ENCODE results near the gene MEGF8.

Gene MEGF8

GRCh38 chr19:42362342-42362741, 36.9 kb downstream of the MEGF8 start:
- no peak for DNase-seq

DNA sequence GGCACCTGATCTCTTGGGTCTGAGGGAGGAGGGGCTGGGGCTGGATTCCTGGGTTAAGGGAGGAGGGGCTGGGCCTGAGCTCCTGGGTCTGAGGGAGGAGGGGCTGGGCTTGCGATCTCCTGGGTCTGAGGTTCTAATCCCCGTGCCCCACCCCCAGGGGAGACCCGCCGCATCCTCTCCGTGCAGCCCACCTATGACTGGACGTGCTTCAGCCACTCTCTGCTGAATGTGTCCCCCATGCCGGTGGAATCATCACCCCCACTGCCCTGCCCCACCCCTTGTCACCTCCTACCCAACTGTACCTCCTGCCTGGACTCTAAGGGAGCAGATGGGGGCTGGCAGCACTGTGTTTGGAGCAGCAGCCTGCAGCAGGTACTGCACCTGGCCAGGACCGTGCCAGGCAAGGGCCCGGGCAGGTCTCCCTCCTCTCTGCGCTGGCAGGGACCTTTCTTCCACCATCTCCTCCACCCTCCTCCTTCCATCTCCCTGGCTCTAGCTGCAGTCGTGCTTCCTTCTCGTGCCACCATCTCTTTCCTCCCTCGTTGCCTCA, 37.5 kb downstream of the MEGF8 start:
- DNase-seq = no peak

DNA sequence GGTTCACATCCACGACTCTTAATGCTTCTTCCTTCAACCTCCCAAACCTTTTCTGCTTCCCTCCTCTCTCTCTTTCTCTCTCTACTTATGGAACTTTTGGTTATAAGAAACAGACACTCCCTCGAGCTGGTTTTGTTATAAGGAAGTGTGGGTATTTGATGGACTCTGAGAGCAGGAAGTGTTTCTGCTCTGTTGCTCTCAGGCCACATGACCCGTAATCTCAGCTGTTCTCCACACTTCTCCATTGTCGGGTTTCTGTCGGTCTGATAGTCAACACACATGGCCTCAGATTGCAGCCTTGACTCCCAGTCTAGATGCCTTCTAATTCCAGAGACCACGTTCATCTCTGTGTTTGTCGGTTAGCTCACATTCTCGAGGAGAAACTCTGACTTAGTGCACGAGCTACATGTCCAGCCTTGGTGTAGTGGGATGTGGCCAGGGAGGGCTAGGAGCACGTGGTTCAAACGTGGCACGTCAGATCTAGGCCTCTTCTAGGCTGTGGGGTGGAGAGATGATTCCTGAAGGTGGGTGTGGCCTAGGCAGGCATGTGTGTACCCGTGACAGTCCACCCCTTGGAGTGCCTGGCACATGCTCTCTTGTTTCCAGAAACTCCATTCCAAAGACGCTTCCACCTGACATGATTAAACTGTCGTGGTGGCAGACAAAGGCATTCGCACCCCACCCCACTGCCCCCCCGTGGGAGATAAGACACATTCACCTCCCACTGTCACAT, 38.3 kb downstream of the MEGF8 start:
- DNase-seq = no peak

GRCh38 chr19:42366673-42367072, 41.2 kb downstream of the MEGF8 start:
- DNase-seq = no peak

- DNase-seq = no peak
These were observed 42.5 kb downstream of the MEGF8 start for GRCh38 chr19:42367929-42368328.

DNA sequence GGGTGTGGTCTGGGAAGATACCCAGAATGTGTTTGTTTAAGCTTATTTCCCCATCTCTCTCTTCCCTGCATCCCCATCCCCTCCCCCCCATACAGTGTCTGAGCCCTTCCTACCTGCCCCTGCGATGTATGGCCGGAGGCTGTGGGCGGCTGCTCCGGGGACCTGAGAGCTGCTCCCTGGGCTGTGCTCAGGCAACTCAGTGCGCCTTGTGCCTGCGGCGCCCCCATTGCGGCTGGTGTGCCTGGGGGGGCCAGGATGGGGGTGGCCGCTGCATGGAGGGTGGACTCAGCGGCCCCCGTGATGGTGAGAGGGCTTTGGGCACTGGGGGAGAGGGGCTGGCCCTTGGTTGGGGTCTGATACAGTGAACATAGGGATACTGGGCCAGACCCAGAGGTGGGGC, 42.9 kb downstream of the MEGF8 start:
- no peak for DNase-seq

DNA sequence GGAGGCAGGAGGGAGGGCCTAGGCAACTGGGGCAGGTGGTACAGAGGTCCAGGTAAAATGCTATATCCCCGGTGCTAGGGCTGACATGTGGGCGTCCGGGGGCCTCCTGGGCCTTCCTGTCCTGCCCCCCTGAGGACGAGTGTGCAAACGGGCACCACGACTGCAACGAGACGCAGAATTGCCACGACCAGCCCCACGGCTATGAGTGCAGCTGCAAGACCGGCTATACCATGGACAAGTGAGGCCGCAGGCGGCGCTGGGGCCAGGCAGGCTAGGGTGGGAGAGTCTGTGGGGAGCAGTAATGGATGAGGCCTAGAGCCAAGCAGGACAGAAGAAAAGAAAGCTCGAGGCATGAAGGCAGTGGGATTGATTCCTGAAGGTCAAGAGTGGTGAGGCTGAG, 43.3 kb downstream of the MEGF8 start:
- DNase-seq = no peak

DNA sequence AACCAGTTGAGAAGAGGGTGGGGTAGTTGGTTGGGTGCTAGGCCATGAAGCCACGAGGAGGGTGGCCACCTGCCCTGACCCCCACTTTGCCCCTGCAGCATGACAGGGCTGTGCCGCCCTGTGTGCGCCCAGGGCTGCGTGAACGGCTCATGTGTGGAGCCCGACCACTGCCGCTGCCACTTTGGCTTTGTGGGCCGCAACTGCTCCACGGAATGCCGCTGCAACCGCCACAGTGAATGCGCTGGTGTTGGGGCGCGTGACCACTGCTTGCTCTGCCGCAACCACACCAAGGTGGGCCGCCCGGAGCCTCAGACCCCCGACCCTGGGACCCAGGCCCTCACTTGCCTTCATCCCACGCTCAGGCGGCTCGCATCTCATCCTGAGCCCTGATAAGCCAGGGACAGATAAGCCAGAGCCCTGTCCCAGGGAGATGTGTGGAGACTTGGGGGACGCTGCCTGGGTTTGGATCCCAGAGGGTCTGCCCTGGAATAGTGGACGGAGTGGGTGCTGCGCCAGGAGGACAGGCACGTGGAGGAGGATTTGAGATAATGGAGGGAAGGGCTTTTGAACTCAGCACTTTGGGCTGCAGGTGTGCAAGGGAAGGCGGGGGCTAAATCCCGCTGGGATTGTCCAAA, 44.1 kb downstream of the MEGF8 start:
- no peak for DNase-seq

GRCh38 chr19:42370068-42370520, 44.7 kb downstream of the MEGF8 start:
- no peak for DNase-seq

DNA sequence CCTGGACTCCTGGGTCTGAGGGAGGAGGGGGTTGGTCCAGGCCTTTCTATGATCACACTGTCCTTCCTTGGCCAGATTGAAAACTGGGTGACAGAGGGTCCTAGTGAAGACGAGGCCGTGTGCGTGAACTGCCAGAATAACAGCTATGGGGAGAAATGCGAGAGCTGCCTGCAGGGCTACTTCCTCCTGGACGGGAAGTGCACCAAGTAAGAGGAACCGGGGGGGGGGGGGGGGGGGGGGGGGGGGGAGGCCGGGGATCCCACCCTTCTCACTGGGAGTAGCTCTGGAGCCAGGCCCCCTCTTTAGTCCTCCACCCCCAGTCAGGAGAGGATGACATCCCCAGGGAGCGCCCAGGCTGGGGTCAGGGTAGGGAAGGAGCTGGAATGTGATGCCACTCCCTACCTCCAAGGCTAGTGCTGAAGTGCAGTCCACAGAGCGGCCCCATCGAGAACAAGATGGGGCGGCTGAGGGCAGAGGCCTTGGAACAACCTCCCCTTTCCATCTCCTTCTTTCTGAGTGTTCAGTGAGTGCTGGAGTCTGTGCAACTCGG, 45.3 kb downstream of the MEGF8 start:
- no peak for DNase-seq

DNA sequence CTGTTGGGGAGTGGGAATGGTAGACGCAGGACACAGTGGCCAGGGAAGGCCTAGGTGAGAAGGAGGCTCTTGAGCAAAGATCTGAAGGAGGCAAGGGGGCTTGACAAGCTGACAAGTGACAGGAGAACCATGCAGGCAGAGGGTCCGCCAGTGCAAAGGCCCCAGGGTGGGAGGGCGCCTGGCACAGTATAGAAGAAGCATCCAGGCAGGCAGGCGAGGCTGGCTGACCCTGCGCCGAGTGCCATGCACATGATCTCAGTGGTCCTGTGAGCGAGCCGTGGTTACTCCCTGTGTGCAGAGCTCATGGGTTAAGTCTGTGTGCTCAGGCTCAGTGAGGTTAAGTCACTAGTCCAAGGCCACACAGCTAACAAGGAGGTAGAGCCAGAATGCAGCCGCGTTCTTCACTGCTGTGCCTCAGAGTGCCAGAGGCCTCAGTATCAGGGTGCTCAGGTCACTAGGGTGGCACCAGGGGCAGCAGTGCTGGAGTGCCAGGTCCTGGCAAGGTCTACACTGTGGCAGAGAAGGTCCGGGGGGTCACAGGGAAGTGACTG, 49.5 kb downstream of the MEGF8 start:
- DNase-seq = no peak

- DNase-seq = no peak
These were observed 50.2 kb downstream of the MEGF8 start for GRCh38 chr19:42375415-42376176.

DNA sequence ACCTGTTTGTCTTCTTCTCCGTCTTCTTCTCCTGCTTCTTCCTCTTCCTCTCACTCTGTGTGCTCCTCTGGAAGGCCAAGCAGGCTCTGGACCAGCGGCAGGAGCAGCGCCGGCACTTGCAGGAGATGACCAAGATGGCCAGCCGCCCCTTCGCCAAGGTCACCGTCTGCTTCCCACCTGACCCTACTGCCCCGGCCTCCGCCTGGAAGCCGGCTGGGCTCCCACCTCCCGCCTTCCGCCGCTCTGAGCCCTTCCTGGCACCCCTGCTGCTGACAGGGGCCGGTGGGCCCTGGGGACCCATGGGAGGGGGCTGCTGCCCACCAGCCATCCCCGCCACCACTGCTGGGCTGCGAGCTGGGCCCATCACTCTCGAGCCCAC, 50.7 kb downstream of the MEGF8 start:
- DNase-seq = no peak

- no peak for DNase-seq
These were observed 53.1 kb downstream of the MEGF8 start for GRCh38 chr19:42378225-42379215.

DNA sequence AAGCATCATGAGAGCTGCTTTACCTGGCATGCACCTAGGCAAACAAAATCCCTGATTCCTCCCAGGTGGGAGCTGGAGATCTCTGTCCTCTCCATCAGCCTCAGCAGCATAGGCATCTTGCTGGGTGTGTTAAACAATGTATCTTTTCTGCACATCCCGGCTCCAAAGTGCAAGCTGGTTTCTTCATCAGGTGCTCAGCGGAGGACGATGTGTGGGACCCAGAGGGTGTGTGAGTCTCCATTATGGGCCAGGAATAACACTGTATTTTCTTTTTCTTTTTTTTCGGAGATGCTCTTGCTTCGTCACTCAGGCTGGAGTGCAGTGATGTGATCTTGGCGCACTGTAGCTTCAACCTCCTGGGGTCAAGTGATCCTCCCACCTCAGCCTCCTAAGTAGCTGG, 54.7 kb downstream of the MEGF8 start:
- no peak for DNase-seq

DNA sequence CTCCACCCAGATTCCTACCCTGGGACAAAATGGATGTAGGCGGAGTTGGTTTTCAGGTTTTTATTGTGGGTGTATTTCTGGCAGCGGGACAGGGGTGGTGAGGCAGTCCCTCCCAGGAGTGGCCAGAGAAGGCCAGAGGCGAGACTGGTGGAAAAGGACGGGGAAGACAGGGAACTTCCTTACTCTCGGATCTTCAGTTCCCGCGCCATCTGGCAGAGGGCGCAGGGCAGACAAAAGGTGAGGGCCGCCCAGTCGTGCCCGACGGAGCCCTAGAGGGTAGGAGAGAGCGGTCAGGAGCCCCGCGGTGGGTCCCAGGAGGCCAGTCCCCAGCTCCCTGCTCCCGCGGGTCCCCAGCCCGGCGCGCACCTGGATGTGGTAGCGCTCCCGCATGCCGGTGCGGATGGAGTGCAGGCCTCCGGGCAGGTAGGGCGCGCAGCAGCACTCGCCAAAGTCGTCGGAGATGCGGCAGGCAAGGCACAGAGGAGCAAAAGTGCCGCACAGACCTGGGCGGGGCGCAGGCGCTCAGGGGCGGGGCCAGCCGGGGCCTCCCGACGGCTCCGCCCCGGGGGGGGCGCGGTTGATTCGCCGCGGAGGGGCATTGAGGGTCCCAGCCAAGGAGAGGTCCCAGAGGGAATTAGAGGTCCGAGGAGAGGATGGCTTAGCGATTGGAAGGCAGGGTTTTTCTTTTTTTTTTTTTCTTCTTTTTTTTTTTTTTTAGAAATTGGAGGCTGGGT, 61.7 kb downstream of the MEGF8 start:
- peak; percentile 48 for DNase-seq

DNA sequence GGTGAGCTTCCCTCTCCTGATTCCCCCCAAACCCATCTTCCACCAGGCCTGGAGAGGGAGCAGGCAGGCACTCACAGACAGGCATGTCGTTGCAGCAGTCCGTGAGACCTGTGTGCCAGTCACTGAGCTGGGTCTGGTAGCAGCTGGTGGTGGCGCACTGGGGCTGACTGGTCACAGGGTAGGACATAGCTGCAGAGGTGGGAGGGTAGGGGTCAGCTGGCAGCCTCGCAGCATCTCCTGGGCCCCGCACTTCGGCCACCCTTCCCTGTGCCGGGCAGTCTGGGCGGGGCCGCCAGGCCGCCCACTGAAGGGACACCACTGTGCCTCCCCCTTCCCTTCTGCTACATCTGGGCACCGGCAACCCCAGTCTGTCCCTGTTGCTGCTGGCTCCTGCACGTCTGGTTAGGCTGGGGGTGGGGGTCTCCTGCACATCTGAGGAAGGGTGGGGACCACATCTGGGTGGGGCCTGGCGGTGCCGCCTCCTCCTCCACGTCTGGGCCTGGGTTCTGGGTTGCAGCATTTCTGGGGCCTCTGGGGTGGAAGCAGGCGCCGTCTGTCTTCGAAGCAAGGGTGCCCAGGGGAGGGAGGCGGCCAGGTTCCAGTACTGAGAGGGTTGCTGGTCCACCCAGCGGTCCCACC, 63.5 kb downstream of the MEGF8 start:
- DNase-seq = no peak

DNA sequence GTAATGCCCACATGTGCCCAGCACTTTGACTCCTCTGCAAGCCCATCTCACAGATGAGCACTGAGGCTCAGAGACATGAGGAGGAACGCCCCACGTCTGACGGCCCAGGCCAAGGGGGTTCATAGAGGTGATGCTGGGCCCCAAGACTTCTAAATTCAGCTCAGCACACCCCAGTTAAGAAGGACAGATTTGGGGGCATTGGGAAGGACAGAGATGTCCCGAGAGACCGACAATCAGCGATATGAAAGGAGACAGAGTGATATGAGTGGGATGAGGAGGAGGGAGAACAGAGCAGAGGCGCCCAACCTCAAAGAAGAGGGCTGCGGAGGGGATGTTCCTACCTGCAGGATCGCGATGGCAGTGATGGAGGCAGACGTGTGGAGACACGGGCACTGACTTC, 64.5 kb downstream of the MEGF8 start, which contains the start of gene CNFN:
CNFN (minus strand) TSS at position 399 of the 400 bp plus-strand sequence. CDS start 1,260 bp downstream, outside the sequence.
- DNase-seq = no peak

DNA sequence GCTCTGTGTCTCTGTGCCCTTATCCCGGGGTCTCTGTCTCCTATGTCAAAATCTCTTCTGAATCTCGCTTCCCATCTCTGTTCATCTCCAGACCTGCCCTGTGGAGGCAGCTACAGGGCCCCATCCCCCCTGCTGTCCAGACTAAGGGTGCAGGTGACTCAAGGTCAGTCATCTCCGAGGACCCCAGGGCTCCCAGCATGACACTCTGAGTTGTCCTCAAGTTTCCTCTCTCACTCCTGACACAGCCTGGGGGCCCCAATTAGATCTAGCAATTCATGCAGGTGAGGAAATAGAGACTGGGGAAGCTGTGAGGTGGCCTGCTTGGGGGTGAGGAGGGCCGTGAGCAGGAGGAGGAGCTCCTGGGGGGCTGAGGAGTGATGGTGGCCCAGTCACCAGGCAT, 66.7 kb downstream of the MEGF8 start:
- DNase-seq = no peak

DNA sequence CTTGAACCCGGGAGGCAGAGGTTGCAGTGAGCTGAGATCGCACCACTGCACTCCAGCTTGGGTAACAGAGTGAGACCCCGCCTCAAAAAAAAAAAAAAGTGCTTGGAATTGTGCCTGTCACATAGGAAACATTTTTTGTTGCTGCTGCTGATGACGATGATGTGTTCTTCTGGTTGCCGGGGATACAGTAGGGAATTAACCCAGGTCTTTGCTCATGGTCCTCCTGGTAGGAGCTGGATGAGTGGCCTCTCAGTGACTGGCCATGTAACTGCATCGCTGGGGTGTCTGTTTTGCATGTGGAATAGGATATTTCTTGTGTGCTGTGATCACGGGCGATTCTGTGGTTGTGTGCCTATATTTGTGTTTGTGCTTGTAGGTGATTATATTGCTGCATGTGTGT, 69.3 kb downstream of the MEGF8 start:
- no peak for DNase-seq

All from NCI-H1436 treated with DMSO at 0.1 percent for 48 hours (cell line).